ENCODE measurements around the gene GINS2. TPM values are rescaled to one million over a fixed set of nuclear protein-coding genes. Genes with fewer than 3 reads are reported as not detected.

Gene GINS2
- total RNA-seq, 1 experiment from 2014 or later = 52.7 TPM

DNA sequence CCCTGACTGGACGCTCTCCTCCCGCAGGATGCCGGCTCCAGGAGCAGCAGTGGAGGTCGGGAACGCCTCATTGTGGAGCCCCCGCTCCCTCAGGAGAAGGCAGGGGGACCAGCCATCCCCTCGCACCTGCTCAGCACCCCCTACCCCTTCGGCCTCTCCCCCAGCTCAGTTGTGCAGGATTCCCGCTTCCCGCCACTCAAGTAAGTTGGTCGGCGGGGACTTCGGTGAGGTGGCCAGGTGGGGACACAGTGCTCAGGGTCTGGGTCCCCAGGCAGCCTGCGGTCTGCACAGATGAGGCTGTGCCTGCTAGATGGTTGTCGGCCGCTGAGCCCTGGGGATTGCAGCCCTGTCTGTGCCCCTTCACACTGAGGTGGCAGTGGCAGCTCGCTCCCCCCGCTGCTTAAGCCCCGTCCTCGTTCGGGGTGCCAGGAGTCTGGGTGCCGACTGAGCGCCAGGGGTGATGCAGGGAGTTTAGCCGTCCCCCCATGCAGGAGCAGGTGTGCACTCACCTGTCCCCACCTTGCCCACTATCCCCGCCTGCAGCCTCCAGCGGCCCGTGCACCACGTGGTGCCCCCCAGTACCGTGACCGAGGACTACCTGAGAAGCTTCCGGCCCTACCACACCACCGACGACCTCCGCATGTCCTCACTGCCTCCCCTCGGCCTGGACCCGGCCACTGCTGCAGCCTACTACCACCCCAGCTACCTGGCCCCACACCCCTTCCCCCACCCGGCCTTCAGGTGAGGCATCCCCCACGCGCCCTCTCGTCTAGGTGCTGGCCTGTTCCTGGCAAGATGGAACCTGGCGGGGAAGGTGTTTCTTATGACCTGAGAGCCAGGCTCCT lies 34.3 kb downstream of the GINS2 start:
- no peak overlapping the region for H3K4ac ChIP-seq (ENCODE audit: low read depth, low read length)
- H3K27me3 ChIP-seq (ENCODE audit: insufficient read depth, low read length) = no peaks in the 10 kb centered on the region
- TF ChIP-seq, protein P1, sequence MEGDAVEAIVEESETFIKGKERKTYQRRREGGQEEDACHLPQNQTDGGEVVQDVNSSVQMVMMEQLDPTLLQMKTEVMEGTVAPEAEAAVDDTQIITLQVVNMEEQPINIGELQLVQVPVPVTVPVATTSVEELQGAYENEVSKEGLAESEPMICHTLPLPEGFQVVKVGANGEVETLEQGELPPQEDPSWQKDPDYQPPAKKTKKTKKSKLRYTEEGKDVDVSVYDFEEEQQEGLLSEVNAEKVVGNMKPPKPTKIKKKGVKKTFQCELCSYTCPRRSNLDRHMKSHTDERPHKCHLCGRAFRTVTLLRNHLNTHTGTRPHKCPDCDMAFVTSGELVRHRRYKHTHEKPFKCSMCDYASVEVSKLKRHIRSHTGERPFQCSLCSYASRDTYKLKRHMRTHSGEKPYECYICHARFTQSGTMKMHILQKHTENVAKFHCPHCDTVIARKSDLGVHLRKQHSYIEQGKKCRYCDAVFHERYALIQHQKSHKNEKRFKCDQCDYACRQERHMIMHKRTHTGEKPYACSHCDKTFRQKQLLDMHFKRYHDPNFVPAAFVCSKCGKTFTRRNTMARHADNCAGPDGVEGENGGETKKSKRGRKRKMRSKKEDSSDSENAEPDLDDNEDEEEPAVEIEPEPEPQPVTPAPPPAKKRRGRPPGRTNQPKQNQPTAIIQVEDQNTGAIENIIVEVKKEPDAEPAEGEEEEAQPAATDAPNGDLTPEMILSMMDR (conservative IDR thresholded peaks at IDR 0.05) = no peak
- no peak for DNase-seq
- no peak overlapping the region for H2BK15ac ChIP-seq (ENCODE audit: low read depth, low read length)
- H3K18ac ChIP-seq (ENCODE audit: insufficient read length, low read depth, low read length) = no peak overlapping the region
- H4K20me1 ChIP-seq (ENCODE audit: control insufficient read depth, insufficient read depth, insufficient read length) = no peaks in the 10 kb centered on the region
- no peak overlapping the region for H3K4me2 ChIP-seq (ENCODE audit: insufficient read depth, insufficient read length, low read length)
- no peak overlapping the region for H3K9ac ChIP-seq (ENCODE audit: extremely low read depth, insufficient read length, low read length)
- Mint-ChIP-seq H3K27ac (no peak overlapping the region), H3K4me1 (peaks cover 0 to 8% of the 10 kb centered on the region in 2 experiments; a peak in 2 of 4 replicates), H3K4me3 (no peak overlapping the region), H3K9me3 (peaks cover 0 to 3% of the 10 kb centered on the region in 2 experiments; a peak in 1 of 5 replicates), H3K27me3 (ENCODE audit: low read depth) (no peaks in the 10 kb centered on the region; the same call in 1 of the 2 replicates), H3K36me3 (ENCODE audit: insufficient read depth in 1 of 3, low read depth in 3 of 3) (peaks cover 29 to 68% (median 68%) of the 10 kb centered on the region in 3 experiments)
- H2AK5ac ChIP-seq (ENCODE audit: insufficient read length, low read length) = no peak overlapping the region
- H3K4me1 ChIP-seq (ENCODE audit: insufficient read depth, low read length) = no peaks in the 10 kb centered on the region
- no peak overlapping the region for H2BK12ac ChIP-seq (ENCODE audit: insufficient read length, low read depth, low read length)
- H3K56ac ChIP-seq (ENCODE audit: insufficient read length, low read depth, low read length) = no peak overlapping the region
- no peak overlapping the region for H2AFZ ChIP-seq (ENCODE audit: low read length)
- H2BK5ac ChIP-seq (ENCODE audit: insufficient read length, low read length) = no peak overlapping the region
- H3K27ac ChIP-seq (ENCODE audit: insufficient read length, low read depth, low read length) = no peak overlapping the region
- H3K14ac ChIP-seq (ENCODE audit: insufficient read depth, low read length) = no peak overlapping the region; the same call in 1 of the 2 replicates
- H3K79me2 ChIP-seq (ENCODE audit: insufficient read depth, low read length) = no peaks in the 10 kb centered on the region
- H3K79me1 ChIP-seq (ENCODE audit: insufficient read depth, low read depth, low read length, poor library complexity, severe bottlenecking) = peaks cover 4% of the 10 kb centered on the region
- no peak overlapping the region for H4K8ac ChIP-seq (replicated peaks; ENCODE audit: insufficient read length, low read depth, low read length)
- no peaks in the 10 kb centered on the region for H3K23me2 ChIP-seq (ENCODE audit: insufficient read length, low read depth, low read length, poor library complexity, severe bottlenecking)
- no peak overlapping the region for H3K23ac ChIP-seq (ENCODE audit: insufficient read length, low read depth, low read length)
- no peak overlapping the region for H2BK20ac ChIP-seq (ENCODE audit: low read depth, low read length, poor library complexity, severe bottlenecking)
- no peaks in the 10 kb centered on the region for H3K9me3 ChIP-seq (ENCODE audit: control insufficient read depth, low read depth, low read length)
- no peak overlapping the region for H2BK120ac ChIP-seq (ENCODE audit: low read depth, low read length, poor library complexity, severe bottlenecking)
- WGBS (ENCODE audit: extremely low coverage, insufficient read length, low lambda C conversion rate) = no CpG with 5 or more reads among the region's 41 CpGs
- H3T11ph ChIP-seq (ENCODE audit: low read length) = no peak overlapping the region
- no peak overlapping the region for H4K5ac ChIP-seq (ENCODE audit: insufficient read length, low read depth, low read length)
- H4K91ac ChIP-seq (ENCODE audit: insufficient read length, low read depth, low read length) = no peak overlapping the region
